ENCODE data around the gene SLC2A10.

SLC2A10 gene

DNA sequence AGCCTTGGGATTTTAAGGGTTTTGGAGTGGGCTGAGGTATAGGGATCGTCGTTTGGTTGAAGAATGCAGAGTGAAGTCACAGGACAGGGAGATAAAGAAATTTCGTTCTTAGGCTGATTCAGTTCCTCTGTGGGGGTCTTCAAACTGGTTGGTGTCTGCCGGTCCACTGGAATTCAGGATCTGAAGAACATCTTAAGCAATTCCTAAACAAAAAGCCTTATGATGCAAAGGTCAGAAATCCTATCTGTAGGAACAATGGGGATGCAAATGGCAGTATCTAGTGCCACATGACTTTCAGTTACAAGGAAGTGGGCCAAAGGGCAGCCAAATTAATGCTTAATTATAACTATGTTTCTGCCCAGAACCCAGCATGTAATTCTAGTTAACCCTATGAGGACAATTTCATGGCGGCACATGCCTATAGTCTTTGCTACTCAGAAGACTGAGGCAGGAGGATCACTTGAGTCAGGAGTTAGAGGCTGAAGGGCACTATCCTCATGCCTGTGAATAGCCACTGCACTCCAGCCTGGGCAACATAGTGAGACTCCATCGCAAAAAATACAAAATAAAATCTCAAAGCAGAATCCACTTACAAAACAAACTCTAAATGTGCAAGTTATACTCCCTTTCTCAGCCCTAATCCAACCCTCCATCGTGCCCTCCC is 4.6 kb upstream of the SLC2A10 start:
- DNase-seq: no peak

DNA sequence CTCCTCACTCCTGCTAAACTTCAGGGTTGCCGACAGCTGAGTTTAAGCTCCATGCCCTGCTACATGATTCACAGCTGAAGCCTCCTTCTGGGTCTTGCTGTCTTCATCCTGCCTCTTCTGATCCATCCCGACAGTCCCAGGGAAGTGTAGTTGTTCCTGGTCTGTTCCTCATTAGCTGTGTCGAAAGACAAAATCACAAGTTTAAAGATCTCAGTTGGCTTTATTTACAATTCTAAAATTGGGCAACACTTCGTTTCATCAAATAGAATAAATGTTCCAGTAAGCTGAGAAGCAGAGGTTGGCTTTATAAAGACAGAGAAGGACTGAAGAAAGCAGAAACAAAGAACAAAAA is 4.1 kb upstream of the SLC2A10 start:
- DNase-seq: no peak

DNA sequence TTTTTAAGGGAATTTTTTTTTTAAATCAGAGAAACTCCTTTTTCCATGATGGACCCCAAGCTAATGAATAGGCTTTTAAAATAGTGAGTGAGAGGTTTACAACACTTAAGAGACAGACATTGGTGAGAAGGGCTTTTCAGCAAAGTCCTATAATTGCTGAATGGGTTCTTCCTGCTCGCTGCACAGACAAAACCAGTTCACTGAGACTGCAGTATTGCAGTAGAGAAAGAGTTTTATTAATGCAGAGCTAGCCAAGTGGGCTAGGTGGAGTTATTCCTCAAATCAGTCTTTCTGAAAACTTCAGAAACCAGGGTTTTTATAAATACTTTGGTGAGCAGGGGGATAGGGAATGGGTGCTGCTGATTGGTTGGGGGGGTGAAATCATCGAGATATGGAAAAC is 3.2 kb upstream of the SLC2A10 start:
- DNase-seq: no peak

DNA sequence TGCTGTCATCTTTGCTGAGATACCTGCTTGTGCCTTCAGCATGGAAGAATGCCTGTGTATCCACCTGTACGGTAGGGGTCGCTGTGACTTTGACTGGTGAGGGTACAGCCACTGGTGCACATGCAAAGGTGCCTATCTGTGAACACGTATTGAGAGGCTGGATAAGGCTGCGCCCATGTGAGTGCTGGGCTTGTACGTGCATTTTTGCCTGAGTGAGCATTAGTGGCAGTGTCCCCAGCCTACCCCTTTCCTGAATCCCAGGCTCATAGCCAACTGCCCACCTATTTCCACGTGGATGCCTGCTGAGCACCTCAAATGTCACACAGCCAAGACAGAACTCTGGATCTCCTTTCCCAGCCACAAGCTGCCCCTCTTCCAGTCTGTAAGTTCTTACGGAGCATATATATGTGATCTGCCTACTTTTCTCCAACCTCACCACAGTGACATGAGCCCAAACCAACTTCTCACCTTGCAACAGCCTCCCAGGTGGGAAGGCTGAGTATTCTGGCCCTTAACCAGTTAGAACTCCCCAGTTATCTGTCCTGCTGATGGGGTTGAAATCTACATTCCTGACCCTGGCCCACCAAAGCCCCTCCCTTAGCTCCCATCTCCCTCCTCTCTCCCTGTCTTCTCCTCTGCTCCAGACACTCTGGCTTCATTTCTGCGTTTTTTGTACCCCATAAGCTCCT is 1.1 kb upstream of the SLC2A10 start:
- no peak for DNase-seq

DNA sequence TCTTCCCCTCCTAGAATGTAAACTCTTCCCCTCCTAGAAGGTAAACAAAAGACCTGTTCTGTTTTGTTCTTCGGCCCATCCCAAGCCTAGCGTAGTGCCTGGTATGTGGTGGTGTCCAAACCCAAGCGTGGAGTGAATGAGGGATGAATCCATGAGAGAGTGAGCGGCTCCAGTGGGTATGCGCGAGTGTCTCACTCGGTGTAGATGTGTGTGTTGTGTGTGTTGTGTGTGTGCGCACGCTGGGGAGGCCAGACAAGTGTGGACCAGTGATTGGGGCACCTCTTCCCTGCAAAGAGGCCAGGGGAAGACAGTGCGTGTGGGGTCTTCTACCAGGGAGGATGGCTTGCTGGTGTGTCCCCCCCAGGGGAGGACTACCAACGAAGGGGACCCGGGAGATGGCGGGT is 392 bp upstream of the SLC2A10 start:
- DNase-seq: no peak

DNA sequence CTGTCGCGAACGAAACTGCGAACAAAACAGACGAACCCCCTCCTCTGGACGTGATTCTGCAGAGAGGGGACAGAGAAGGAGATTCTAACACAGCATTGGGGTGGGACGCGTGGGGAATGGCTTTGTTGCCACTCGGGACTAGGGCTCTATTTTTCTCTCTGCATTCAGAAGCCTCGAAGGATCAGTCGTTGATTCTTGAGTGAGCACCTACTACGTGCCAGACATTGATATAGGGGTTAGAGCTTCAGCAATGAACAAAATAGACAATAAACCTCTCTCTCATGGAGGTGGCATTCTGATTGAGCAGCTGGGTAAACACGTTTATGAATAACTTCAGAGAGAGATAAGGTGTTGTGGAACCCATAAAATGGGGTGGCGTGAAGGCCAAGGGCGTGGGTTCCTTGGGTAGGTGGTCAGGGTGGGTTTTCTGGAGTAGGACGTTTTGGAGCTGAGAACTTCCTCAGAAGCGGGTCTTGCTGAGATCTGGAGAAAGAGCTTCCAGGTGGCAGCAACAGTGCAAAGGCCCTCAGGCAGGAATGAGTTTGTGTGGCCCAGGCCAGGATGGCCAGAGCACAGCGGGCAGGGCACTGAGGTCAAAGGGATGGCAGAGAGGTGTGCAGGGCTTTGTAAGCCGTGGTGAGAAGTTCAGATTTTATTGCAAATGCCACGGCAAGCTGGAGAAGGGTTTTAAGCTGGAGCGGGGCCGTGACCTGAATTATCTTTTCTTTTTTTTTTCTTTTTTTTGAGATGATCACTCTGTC is 884 bp downstream of the SLC2A10 start:
- no peak for DNase-seq

DNA sequence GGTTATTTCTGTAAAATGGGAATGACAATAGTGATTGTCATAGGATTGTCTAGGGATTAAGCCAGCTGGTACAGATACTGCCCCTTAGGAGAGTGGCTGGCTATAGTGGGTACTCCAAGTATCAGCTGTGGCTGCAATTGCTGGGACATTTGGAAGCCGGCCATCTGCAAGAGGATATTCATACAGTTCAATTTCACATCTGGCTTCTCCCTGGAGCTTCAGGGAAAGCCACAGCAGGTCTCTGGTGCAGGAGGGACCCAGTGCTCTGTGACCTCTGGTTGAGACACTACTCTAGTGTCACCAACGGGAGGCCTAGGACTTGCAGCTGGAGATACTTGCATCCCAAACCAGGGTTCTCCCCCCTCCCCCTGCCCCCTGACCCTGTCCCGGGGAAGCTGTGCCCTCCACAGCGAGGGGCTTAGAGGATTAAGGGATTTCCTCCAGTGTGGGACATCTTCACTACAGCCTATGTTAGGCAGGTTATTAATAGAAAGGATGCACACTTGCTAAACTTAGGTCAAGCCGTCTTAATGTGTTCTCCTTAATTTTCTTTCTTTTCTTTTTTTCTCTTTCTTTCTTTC is 2.7 kb downstream of the SLC2A10 start:
- no peak for DNase-seq

DNA sequence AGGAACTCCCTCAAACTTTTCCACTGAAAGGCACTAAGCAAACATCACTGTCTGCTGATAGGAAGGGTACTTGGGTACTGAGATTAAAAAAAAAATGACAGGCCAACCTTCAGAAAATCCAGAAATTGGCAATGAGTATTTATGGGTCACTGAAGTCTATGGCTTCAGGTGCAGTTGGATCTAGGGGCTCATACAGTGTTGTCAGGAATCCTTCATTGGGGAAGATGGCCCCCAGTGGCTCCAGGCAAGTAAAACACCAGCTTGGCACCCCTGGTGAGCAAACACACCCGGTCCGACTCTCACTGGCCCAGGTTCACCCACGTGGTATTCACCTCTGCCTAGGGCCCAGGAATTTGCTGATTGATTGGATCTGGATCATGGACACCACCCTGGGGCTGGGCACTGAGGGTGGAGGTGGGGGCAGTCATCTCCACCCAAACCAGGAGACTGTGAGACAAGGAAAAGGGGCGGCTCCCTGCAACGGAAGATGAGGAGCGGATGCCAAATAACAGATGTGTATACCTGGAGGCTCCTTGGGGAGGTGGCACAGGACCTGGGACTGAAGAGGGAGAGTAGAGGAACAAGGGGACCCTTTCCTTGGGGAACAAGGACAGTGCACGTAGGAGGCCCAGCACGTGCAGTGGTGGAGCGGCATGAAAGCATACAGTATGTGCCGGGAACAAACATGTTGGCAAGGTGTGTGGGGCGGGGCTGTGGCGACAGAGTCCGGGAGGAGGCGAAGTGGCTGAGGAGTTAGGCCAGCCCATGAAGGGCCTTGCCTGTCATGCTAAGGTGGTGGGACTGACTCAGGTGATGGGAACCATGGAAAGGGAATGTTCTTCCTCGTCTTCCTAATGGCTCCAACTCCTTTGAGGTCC is 4.7 kb downstream of the SLC2A10 start:
- no peak for DNase-seq

DNA sequence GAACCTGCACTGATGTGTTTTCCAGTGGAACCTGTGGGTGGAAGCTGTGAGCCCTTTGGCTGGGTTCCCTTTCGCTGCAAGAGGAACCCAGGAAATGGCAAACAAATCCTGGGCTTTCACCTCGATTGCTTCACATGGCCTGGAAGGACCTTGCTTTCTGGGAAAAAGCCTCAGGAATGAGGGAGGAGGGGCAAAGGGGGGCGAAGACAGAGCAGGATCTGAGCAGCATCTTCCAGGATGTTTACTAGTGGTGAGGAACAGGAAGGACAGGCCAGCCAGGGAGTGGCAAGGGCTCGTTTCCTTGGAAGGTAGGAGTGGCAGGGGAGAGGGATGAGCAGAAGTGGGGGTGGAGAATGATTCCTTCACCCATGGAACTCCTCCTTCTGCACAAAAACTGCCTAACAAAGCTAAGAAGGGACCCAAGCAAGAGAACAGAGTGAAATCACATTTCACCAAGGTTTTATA is 5.9 kb downstream of the SLC2A10 start:
- DNase-seq: no peak

DNA sequence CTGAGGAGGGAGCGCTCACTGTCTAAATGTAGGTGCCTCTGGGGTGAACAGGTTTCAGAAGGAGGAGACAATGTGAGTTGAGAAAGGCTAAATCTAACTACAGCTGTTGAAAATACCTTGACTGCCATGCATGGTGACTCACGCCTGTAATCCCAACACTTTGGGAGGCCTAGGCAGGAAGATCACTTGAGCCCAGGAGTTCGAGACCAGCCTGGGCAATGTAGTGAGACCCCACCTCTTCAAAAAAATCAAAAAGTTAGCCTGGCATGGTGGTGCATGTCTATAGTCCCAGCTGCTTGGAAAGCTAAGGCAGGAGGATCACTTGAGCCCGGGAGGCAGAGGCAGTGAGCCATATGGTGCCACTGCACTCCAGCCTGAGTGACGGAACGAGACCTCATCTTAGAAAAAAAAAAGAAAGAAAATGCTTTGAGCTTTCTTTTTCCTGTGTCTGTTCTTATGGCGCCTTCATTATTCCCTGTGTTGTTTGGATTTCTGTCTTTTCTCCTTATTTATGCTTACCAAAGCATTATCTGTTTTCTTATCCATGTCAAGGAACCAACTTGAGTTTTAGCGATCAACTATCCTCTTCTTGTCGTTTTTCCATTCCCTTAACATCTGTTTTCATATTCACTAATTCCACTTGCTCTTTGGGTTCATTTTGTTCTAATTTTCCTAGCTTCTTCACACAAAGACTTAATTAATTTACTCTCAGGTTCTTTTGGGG is 8.5 kb downstream of the SLC2A10 start:
- DNase-seq: no peak

DNA sequence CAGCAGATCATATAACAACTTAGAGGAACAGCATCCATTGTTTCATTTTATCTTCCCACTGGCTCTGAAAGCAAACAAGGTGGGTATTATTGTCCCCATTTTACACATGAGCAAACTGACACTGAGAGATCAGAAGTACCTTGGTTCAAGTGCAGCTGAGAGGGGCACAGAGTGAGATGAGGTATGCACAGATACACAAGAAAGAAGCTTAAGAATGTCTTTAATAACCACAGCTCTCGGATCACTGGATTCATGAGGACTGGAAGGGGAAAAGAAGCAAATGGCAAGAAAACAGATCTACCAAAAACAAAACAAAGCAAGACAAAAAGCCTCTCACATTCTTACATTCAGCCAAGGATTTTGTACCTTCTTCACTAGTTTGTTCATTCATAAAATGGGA is 10.6 kb downstream of the SLC2A10 start:
- no peak for DNase-seq

DNA sequence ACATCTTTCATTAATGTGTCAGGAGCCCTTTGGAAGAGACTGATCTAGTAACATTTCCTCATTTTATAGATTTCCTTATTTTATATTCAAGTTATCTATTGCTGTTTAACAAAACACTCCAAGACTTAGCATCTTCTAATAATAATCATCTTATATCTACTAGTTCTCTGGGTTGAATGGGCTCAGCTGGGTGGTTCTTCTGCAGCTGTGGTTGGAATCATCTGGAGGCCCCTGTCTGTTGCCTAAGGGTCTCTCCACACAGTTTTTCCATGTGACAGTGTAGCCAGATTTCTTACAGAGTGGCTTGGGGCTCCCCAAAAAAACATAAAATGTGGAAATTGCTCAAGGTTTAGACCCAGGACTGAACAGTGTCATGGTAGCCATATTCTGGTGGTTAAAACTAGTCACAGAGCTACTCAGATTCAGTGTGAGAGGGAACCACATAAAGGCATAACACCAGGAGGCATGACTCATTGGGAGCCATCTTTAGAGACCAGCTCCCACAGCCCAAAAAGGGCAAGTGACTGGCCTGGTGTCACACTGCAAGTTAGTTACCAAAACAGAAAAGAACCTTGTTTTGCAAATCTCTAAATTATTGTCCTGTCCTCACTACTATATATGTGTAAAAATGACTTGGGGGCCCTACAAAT is 11.5 kb downstream of the SLC2A10 start:
- DNase-seq: no peak

DNA sequence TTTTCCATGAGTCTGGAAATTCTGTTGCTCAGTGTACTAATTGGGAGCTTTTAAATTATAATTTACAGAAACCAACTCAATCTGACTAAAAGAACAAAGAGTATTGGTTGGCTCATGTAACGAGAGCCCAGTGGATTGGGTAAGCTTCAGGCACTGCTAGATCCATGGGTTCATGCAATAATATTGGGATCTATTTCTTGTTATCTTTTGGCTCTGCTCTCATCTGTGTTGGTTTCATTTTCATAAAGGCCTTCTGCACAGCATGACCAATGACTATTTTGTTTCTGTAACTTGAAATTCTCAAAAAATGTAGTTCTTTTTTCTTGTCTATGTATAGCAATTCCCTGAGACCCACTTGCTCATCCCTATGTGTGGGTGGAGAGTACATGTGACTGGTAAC is 12.0 kb downstream of the SLC2A10 start:
- no peak for DNase-seq

DNA sequence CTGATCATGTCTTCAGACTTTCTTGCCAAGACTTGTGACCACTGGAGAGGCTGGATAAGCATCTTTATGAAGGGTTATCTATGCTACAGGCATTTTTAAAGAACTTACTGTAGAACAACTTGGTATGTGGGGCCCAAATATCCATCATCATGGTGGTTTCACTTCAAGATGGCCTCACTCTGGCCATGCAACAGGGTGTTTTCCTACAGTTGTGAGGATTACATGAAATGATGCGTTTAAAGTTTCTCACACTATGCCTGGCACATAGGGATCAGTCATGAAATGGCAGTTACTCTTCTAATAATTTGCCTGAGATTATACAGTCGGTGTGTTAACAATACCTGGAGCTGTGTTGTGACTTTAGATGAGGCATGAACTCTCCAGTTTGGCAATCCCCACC is 13.0 kb downstream of the SLC2A10 start:
- DNase-seq: no peak

DNA sequence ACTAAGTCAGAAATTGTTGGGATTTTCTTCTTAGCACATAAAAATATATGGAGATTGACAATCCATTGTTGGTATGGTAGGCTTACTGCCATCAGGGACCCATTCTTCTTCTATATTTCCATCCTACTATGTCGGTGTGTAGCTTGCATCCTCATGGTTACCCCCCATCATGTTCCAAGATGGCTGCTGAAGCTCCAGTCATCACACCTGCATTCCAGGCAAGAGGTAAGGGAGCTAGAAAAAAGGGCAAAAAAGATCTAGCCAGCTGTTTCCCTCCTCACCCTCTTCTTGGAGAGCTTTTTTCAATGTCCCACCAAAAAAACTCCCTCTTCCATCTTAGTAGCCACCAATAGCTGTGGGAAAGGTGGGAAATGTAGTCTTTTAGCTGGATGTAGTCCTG is 13.6 kb downstream of the SLC2A10 start:
- no peak for DNase-seq

DNA sequence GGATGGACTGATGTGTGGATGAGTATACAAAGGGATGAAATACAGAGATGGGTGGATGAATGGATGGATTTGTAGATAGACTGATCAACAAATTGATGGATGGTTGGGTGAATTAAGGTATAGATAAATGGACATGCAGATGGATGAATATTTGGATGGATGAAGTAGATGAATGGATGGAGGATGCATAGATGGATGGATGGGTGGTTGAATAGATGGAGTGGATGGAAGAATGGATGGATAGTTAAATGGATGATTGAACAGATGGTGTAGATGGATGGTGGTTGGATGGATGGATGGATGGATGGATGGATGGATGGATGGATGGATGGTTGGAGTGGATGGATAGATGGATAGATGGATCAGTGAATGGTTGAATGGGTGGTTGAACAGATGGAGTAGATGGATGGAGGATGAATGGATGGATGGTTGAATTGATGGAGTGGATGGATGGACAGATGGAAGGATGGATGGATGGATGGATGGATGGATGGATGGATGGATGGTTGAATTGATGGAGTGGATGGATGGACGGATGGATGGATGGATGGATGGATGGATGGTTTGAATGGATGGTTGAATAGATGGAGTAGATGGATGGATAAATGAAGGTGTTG is 15.0 kb downstream of the SLC2A10 start:
- no peak for DNase-seq

DNA sequence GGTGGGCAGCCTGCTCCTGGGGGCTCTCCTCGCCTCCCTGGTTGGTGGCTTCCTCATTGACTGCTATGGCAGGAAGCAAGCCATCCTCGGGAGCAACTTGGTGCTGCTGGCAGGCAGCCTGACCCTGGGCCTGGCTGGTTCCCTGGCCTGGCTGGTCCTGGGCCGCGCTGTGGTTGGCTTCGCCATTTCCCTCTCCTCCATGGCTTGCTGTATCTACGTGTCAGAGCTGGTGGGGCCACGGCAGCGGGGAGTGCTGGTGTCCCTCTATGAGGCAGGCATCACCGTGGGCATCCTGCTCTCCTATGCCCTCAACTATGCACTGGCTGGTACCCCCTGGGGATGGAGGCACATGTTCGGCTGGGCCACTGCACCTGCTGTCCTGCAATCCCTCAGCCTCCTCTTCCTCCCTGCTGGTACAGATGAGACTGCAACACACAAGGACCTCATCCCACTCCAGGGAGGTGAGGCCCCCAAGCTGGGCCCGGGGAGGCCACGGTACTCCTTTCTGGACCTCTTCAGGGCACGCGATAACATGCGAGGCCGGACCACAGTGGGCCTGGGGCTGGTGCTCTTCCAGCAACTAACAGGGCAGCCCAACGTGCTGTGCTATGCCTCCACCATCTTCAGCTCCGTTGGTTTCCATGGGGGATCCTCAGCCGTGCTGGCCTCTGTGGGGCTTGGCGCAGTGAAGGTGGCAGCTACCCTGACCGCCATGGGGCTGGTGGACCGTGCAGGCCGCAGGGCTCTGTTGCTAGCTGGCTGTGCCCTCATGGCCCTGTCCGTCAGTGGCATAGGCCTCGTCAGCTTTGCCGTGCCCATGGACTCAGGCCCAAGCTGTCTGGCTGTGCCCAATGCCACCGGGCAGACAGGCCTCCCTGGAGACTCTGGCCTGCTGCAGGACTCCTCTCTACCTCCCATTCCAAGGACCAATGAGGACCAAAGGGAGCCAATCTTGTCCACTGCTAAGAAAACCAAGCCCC is 16.0 kb downstream of the SLC2A10 start:
- no peak for DNase-seq

DNA sequence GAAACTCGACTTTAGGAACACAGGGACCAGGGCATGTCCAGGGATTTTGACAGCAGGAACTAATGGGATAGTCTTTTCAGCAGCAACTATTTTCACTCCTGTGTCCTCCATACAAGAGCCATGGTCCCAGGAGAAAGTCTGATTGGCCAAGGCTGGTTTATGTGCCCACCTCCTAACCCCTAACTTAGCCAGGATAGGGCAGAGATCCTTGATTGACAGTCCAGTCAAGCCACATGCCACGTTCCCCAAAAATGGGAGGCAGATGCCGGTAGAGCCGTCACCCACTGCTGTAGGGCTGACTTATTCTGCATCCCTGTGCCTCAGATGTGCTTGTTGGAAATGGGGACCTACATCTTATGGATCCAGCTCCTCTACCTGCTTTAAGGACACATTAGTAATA is 22.3 kb downstream of the SLC2A10 start:
- no peak for DNase-seq

DNA sequence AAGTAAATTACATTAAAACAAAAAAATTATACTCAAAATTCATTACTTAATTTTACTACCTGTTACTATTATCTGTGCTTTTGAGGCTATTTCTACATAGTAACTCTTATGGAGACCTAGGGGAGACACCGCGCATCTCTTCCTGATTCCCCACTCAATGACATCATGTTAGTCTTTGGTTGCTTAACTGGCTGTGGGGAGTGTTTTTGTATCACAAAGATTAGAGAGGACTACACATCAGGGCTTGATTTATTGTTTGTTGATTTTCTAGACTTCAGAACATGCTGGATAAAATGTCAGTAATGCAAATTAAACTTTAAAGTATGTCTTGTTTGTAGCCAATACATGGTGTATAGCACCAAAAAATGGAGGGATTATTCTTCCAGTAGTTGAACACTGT is 26.0 kb downstream of the SLC2A10 start:
- DNase-seq: no peak
